Measurements from ENCODE around the gene CASQ2. TPM values are rescaled to one million over a fixed set of nuclear protein-coding genes. Genes with fewer than 3 reads are reported as not detected.

The CASQ2 gene
- polyA plus RNA-seq, 1 donor from 2014 or later = not detected

DNA sequence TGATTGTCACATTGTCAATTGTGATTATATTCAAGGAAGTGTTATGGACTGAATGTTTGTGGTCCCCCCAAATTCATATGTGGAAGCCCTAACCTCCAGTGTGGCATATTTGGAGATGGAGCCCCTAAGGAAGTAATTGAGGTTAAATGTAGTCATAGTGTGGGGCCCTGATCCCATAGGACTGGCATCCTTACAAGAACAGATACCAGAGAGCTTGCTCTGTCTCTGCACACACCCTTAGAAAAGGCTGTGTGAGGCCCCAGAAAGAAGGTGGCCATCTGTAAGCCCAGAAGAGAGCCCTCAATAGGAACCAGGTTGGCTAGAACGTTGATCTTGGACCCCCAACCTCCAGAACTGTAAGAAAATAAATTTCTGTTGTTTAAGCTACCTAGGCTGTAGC lies 98.6 kb downstream of the CASQ2 start:
- Histone ChIP-seq H3K79me2 (replicated peaks; ENCODE audit: insufficient read depth, low read length) (no peaks in the 10 kb centered on the region), H3F3A (ENCODE audit: insufficient read depth, low read length, poor library complexity, severe bottlenecking) (no peaks in the 10 kb centered on the region), H3K9ac (ENCODE audit: low read length) (no peak overlapping the region), H2AFZ (ENCODE audit: low read depth, low read length) (no peak overlapping the region), H4K20me1 (ENCODE audit: insufficient read depth) (no peaks in the 10 kb centered on the region), H3K9me2 (ENCODE audit: insufficient read depth, low read length) (no peaks in the 10 kb centered on the region), H3K4me2 (ENCODE audit: low read length) (no peak overlapping the region), H3K4me3 (ENCODE audit: low read length) (no peak overlapping the region), H3K27me3 (ENCODE audit: insufficient read depth, low read depth, low read length) (no peaks in the 10 kb centered on the region), H3K36me3 (ENCODE audit: insufficient read depth, low read length) (no peaks in the 10 kb centered on the region), H3K9me3 (ENCODE audit: low read length) (no peaks in the 10 kb centered on the region), H3K27ac (ENCODE audit: low read length) (no peak overlapping the region)
- TF ChIP-seq EP300 (conservative IDR thresholded peaks at IDR 0.05; ENCODE audit: poor library complexity, severe bottlenecking) (no peak), TAF1 (IDR thresholded peaks at IDR 0.05; ENCODE audit: low read depth) (no peak), RAD21 (conservative IDR thresholded peaks at IDR 0.05) (no peak), EZH2 (IDR thresholded peaks at IDR 0.05; ENCODE audit: borderline replicate concordance, insufficient read depth, low read length, poor library complexity, severe bottlenecking) (no peak), SMC3 (conservative IDR thresholded peaks at IDR 0.05; ENCODE audit: poor library complexity) (no peak), MXI1 (conservative IDR thresholded peaks at IDR 0.05; ENCODE audit: poor library complexity, severe bottlenecking) (no peak), POLR2AphosphoS5 (IDR thresholded peaks at IDR 0.05) (no peak)
- TF ChIP-seq, protein P1, sequence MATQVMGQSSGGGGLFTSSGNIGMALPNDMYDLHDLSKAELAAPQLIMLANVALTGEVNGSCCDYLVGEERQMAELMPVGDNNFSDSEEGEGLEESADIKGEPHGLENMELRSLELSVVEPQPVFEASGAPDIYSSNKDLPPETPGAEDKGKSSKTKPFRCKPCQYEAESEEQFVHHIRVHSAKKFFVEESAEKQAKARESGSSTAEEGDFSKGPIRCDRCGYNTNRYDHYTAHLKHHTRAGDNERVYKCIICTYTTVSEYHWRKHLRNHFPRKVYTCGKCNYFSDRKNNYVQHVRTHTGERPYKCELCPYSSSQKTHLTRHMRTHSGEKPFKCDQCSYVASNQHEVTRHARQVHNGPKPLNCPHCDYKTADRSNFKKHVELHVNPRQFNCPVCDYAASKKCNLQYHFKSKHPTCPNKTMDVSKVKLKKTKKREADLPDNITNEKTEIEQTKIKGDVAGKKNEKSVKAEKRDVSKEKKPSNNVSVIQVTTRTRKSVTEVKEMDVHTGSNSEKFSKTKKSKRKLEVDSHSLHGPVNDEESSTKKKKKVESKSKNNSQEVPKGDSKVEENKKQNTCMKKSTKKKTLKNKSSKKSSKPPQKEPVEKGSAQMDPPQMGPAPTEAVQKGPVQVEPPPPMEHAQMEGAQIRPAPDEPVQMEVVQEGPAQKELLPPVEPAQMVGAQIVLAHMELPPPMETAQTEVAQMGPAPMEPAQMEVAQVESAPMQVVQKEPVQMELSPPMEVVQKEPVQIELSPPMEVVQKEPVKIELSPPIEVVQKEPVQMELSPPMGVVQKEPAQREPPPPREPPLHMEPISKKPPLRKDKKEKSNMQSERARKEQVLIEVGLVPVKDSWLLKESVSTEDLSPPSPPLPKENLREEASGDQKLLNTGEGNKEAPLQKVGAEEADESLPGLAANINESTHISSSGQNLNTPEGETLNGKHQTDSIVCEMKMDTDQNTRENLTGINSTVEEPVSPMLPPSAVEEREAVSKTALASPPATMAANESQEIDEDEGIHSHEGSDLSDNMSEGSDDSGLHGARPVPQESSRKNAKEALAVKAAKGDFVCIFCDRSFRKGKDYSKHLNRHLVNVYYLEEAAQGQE (IDR thresholded peaks at IDR 0.05; ENCODE audit: borderline replicate concordance) = no peak
- TF ChIP-seq, protein P2, sequence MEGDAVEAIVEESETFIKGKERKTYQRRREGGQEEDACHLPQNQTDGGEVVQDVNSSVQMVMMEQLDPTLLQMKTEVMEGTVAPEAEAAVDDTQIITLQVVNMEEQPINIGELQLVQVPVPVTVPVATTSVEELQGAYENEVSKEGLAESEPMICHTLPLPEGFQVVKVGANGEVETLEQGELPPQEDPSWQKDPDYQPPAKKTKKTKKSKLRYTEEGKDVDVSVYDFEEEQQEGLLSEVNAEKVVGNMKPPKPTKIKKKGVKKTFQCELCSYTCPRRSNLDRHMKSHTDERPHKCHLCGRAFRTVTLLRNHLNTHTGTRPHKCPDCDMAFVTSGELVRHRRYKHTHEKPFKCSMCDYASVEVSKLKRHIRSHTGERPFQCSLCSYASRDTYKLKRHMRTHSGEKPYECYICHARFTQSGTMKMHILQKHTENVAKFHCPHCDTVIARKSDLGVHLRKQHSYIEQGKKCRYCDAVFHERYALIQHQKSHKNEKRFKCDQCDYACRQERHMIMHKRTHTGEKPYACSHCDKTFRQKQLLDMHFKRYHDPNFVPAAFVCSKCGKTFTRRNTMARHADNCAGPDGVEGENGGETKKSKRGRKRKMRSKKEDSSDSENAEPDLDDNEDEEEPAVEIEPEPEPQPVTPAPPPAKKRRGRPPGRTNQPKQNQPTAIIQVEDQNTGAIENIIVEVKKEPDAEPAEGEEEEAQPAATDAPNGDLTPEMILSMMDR (IDR thresholded peaks at IDR 0.05; ENCODE audit: poor library complexity, severe bottlenecking) = no peak

DNA sequence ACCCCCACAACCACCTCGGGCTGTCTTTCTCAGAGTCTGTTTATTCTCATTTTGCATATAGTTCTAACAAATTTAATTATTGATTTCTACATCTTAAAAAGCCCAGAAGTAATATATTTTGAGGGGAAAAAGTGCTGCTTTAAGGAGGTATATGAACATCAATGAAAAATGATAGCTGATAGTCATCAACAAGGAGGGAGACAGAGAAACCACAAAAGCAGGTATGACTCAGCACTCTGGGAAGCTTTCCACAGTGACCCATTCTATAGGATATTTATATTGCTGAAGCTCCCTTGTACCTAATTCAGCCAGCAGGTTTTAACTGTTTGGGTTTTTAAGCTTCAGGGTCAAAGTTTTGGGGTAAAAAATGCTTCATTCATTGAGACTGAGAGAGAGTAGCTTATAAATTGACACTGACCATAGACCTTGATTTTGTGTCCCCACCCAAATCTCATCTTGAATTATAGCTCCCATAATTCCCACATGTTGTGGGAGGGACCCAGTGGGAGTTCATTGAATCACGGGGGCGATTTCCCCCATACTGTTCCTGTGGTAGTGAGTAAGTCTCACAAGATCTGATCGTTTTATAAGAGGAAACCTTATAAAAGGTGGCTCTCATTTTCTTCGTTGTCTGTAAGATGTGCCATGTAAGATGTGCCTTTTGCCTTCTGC lies 99.4 kb downstream of the CASQ2 start:
- Histone ChIP-seq H4K20me1 (ENCODE audit: insufficient read depth) (no peaks in the 10 kb centered on the region), H3K9ac (ENCODE audit: low read length) (no peak overlapping the region), H3K9me3 (ENCODE audit: low read length) (no peaks in the 10 kb centered on the region), H3K36me3 (ENCODE audit: insufficient read depth, low read length) (no peaks in the 10 kb centered on the region), H3K27me3 (ENCODE audit: insufficient read depth, low read depth, low read length) (no peaks in the 10 kb centered on the region), H3K9me2 (ENCODE audit: insufficient read depth, low read length) (no peaks in the 10 kb centered on the region), H3F3A (ENCODE audit: insufficient read depth, low read length, poor library complexity, severe bottlenecking) (no peaks in the 10 kb centered on the region), H3K4me2 (ENCODE audit: low read length) (no peak overlapping the region), H3K4me3 (ENCODE audit: low read length) (no peak overlapping the region), H2AFZ (ENCODE audit: low read depth, low read length) (no peak overlapping the region), H3K79me2 (replicated peaks; ENCODE audit: insufficient read depth, low read length) (no peaks in the 10 kb centered on the region), H3K27ac (ENCODE audit: low read length) (no peak overlapping the region)
- TF ChIP-seq, protein P2 (IDR thresholded peaks at IDR 0.05; ENCODE audit: poor library complexity, severe bottlenecking) = no peak
- TF ChIP-seq, protein P1 (IDR thresholded peaks at IDR 0.05; ENCODE audit: borderline replicate concordance) = no peak
- TF ChIP-seq TAF1 (IDR thresholded peaks at IDR 0.05; ENCODE audit: low read depth) = no peak
- no peak for TF ChIP-seq EZH2 (IDR thresholded peaks at IDR 0.05; ENCODE audit: borderline replicate concordance, insufficient read depth, low read length, poor library complexity, severe bottlenecking)
- TF ChIP-seq POLR2AphosphoS5 (IDR thresholded peaks at IDR 0.05) = no peak
- TF ChIP-seq MXI1 (conservative IDR thresholded peaks at IDR 0.05; ENCODE audit: poor library complexity, severe bottlenecking) = no peak
- no peak for TF ChIP-seq SMC3 (conservative IDR thresholded peaks at IDR 0.05; ENCODE audit: poor library complexity)
- no peak for TF ChIP-seq RAD21 (conservative IDR thresholded peaks at IDR 0.05)
- TF ChIP-seq EP300 (conservative IDR thresholded peaks at IDR 0.05; ENCODE audit: poor library complexity, severe bottlenecking) = no peak

All from neural cell (in vitro differentiated cells).